GM12878 (cell line): Measurements from ENCODE around the gene DIAPH3. TPM values are rescaled to one million over a fixed set of nuclear protein-coding genes. Genes with fewer than 3 reads are reported as not detected.

Source experiments
- ATAC-seq: fragments of 200-7000 bp; cut with Tn5 transposase; 3 replicates; pipeline ENCODE4 v1.9.1; 2020; ENCODE audit warnings: mild to moderate bottlenecking, moderate library complexity
- BruUV-seq: library from RNA; stranded (reverse); fragments of 400-500 nt; replicated peaks from 2 replicates; lab custom pipeline; 2021; lab: Mats Ljungman, UMichigan
- CTCF ChIA-PET: fragments of 300-600 bp; sonication (Branson Sonifier 250); formaldehyde crosslinking; extraction: SDS; loops from one replicate; lab custom pipeline; 2021; ENCODE audit warnings: inconsistent platforms; lab: Yijun Ruan, JAX
- POLR2A ChIA-PET: fragments of 350-600 bp; formaldehyde crosslinking; extraction: SDS; loops from one replicate; lab custom pipeline; 2021; ENCODE audit warnings: inconsistent platforms; lab: Charles Lee
- RAD21 ChIA-PET: fragments of 300-600 bp; sonication (Branson Sonifier 250); formaldehyde crosslinking; loops from one replicate; lab custom pipeline; 2023; ENCODE audit warnings: antibody characterized with exemption; ENCODE audit not compliant: unreplicated experiment; lab: Charles Lee
- SMC1A ChIA-PET: fragments of 300-600 bp; sonication (Branson Sonifier 250); formaldehyde crosslinking; loops from one replicate; lab custom pipeline; 2023; ENCODE audit not compliant: unreplicated experiment, uncharacterized antibody; lab: Charles Lee
- DNase-seq: peaks from one replicate; pipeline ENCODE4 v3.0.0-alpha.2; 2011; ENCODE audit warnings: low read depth, low spot score
- FAIRE-seq: peaks from 3 replicates; lab custom pipeline; 2011; peaks lifted over from hg19 to GRCh38; lab: Jason Lieb, UNC
- H2AFZ ChIP-seq: 2 replicates; pipeline ENCODE4 v1.6.0; 2011; ENCODE audit warnings: low read depth, low read length, control low read depth; ENCODE audit not compliant: control insufficient read depth
- H3K27ac ChIP-seq: 2 replicates; pipeline ENCODE4 v1.5.1; 2011; ENCODE audit warnings: control low read depth; ENCODE audit not compliant: control insufficient read depth, insufficient read depth
- H3K27me3 ChIP-seq, 2 experiments: replicated peaks in 1 of 2; 2 replicates each; pipeline versions ENCODE4 v1.6.0 to v1.6.1; 2011; ENCODE audit warnings: low read length in 1 of 2; ENCODE audit not compliant: control insufficient read depth in 2 of 2, insufficient read depth in 2 of 2
- H3K36me3 ChIP-seq, 2 experiments: 2 replicates each; pipeline ENCODE4 v1.5.1; 2011; ENCODE audit warnings: low read length in 1 of 2; ENCODE audit not compliant: control insufficient read depth in 2 of 2, insufficient read depth in 2 of 2
- H3K4me1 ChIP-seq: 2 replicates; pipeline ENCODE4 v1.6.1; 2011; ENCODE audit warnings: mild to moderate bottlenecking, low read length, moderate library complexity, mixed read lengths; ENCODE audit not compliant: control insufficient read depth, insufficient read depth
- H3K4me2 ChIP-seq: 2 replicates; pipeline ENCODE4 v1.6.0; 2011; ENCODE audit warnings: control low read depth; ENCODE audit not compliant: control insufficient read depth, insufficient read depth
- H3K4me3 ChIP-seq: fragments of 200-600 bp; sonication (generic); 2 replicates; pipeline ENCODE4 v1.5.1; 2016
- H3K79me2 ChIP-seq: 2 replicates; pipeline ENCODE4 v1.6.0; 2011; ENCODE audit warnings: low read length; ENCODE audit not compliant: control insufficient read depth, insufficient read depth
- H3K9ac ChIP-seq: 2 replicates; pipeline ENCODE4 v1.8.0; 2011; ENCODE audit warnings: low read length, control low read depth, mixed read lengths; ENCODE audit not compliant: control insufficient read depth, insufficient read depth
- H3K9me3 ChIP-seq: replicated peaks from 3 replicates; pipeline ENCODE4 v1.5.1; 2011; ENCODE audit warnings: mild to moderate bottlenecking, low read length; ENCODE audit not compliant: control insufficient read depth, insufficient read depth
- H4K20me1 ChIP-seq: 2 replicates; pipeline ENCODE4 v1.6.0; 2011; ENCODE audit not compliant: control insufficient read depth, insufficient read depth
- CREM ChIP-seq: IDR thresholded peaks from 2 replicates; pipeline ENCODE4 v1.6.1; 2014; ENCODE audit warnings: antibody characterized with exemption, low read depth
- FOS ChIP-seq: IDR thresholded peaks from 3 replicates; pipeline ENCODE4 v1.6.1; 2011; ENCODE audit warnings: borderline replicate concordance; ENCODE audit not compliant: insufficient read length; ENCODE audit errors: extremely low read depth
- MEF2A ChIP-seq: IDR thresholded peaks from 2 replicates; pipeline ENCODE4 v1.6.1; 2011; ENCODE audit warnings: low read depth, mild to moderate bottlenecking, low read length, moderate library complexity; ENCODE audit not compliant: insufficient read depth
- MLLT1 ChIP-seq: fragments of 450-650 bp; IDR thresholded peaks from 2 replicates; pipeline ENCODE4 v1.6.1; 2016; ENCODE audit warnings: mild to moderate bottlenecking
- MTA2 ChIP-seq: fragments of 450-650 bp; IDR thresholded peaks from 2 replicates; pipeline ENCODE4 v1.6.1; 2016; ENCODE audit warnings: low read depth, mild to moderate bottlenecking, moderate library complexity
- MTA3 ChIP-seq: IDR thresholded peaks from 2 replicates; pipeline ENCODE4 v1.6.1; 2012; ENCODE audit warnings: low read length, inconsistent platforms, borderline replicate concordance
- NFXL1 ChIP-seq: fragments of 450-650 bp; IDR thresholded peaks from 2 replicates; pipeline ENCODE4 v1.6.1; 2017; ENCODE audit warnings: antibody characterized with exemption, mild to moderate bottlenecking, borderline replicate concordance
- SREBF2 ChIP-seq: IDR thresholded peaks from 2 replicates; pipeline ENCODE4 v1.6.1; 2012; ENCODE audit warnings: mild to moderate bottlenecking, low read length
- TARDBP ChIP-seq: IDR thresholded peaks from 2 replicates; pipeline ENCODE4 v1.6.1; 2016; ENCODE audit warnings: borderline replicate concordance
- TCF3 ChIP-seq: IDR thresholded peaks from 2 replicates; pipeline ENCODE4 v1.6.1; 2012; ENCODE audit warnings: low read depth, mild to moderate bottlenecking, low read length, borderline replicate concordance; ENCODE audit not compliant: insufficient read depth
- ZNF24 ChIP-seq: fragments of 450-650 bp; IDR thresholded peaks from 2 replicates; pipeline ENCODE4 v1.6.1; 2017; ENCODE audit warnings: antibody characterized with exemption, mild to moderate bottlenecking
- WGBS: methylation state at CpG from one replicate; pipeline ENCODE4 v1.1.6; 2016; ENCODE audit warnings: low lambda C conversion rate; ENCODE audit not compliant: insufficient replicate concordance, insufficient coverage; ENCODE audit errors: missing lambda C conversion rate; 5-methylcytosine and 5-hydroxymethylcytosine counted together
- in situ Hi-C: fragments of 300-500 bp; cut with MboI; formaldehyde crosslinking; loops from 9 replicates; pipeline ENCODE4 v1.14.3; 2018; ENCODE audit warnings: mixed read lengths
- intact Hi-C: fragments of 100-400 bp; cut with micrococcal nuclease; formaldehyde crosslinking; loops from one replicate; pipeline ENCODE4 v1.14.2; 2022; ENCODE audit not compliant: unreplicated experiment
- polyA plus RNA-seq, 11 experiments: library from polyadenylated mRNA; depleted of rRNA in 4 of 11; unstranded in 6 of 11; stranded (reverse) in 5 of 11; fragments of >200 nt; fragmentation: Nextera tagmentation in 4 of 11; fragmentation: Illumina TruSeq in 1 of 11; extraction: Ambion mirVana in 4 of 11; extraction: Trizol in 1 of 11; gene quantifications; 1 replicate in 1 of 11; 2 replicates in 10 of 11; pipeline versions ENCODE4 v1.2.1 to v1.2.3, GENCODE V29; 2011 to 2016; ENCODE audit warnings: inconsistent platforms in 2 of 11, missing spikeins in 2 of 11, low read depth in 1 of 11
- total RNA-seq, 4 experiments: library from RNA; depleted of rRNA in 3 of 4; stranded (reverse); fragments of >200 nt in 3 of 4; fragmentation: Illumina TruSeq in 1 of 4; extraction: Trizol in 1 of 4; gene quantifications; 2 replicates each; pipeline versions ENCODE4 v1.2.1 to v1.2.3, GENCODE V29; 2013 to 2021
- TF ChIP-seq, protein P1 (sequence below): fragments of 450-650 bp; formaldehyde crosslinking; IDR thresholded peaks from 2 replicates; pipeline ENCODE4 v1.4.0; 2020; ENCODE audit warnings: mild to moderate bottlenecking, moderate library complexity

DIAPH3 gene
- total and polyA plus RNA-seq, 10 of the 15 experiments (the other 5 are each of a cell fraction or from before 2014, with no cell fraction given), result 10.1 to 25.2 (median 15.4) TPM

- TF ChIP-seq, protein P1, sequence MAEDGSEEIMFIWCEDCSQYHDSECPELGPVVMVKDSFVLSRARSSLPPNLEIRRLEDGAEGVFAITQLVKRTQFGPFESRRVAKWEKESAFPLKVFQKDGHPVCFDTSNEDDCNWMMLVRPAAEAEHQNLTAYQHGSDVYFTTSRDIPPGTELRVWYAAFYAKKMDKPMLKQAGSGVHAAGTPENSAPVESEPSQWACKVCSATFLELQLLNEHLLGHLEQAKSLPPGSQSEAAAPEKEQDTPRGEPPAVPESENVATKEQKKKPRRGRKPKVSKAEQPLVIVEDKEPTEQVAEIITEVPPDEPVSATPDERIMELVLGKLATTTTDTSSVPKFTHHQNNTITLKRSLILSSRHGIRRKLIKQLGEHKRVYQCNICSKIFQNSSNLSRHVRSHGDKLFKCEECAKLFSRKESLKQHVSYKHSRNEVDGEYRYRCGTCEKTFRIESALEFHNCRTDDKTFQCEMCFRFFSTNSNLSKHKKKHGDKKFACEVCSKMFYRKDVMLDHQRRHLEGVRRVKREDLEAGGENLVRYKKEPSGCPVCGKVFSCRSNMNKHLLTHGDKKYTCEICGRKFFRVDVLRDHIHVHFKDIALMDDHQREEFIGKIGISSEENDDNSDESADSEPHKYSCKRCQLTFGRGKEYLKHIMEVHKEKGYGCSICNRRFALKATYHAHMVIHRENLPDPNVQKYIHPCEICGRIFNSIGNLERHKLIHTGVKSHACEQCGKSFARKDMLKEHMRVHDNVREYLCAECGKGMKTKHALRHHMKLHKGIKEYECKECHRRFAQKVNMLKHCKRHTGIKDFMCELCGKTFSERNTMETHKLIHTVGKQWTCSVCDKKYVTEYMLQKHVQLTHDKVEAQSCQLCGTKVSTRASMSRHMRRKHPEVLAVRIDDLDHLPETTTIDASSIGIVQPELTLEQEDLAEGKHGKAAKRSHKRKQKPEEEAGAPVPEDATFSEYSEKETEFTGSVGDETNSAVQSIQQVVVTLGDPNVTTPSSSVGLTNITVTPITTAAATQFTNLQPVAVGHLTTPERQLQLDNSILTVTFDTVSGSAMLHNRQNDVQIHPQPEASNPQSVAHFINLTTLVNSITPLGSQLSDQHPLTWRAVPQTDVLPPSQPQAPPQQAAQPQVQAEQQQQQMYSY (CRISPR knock-in tag), result no peak
- no peak for TF ChIP-seq ZNF24
Measured at GRCh38 chr13:59658738-59659330, 504.9 kb downstream of the DIAPH3 start (continued).

DNA sequence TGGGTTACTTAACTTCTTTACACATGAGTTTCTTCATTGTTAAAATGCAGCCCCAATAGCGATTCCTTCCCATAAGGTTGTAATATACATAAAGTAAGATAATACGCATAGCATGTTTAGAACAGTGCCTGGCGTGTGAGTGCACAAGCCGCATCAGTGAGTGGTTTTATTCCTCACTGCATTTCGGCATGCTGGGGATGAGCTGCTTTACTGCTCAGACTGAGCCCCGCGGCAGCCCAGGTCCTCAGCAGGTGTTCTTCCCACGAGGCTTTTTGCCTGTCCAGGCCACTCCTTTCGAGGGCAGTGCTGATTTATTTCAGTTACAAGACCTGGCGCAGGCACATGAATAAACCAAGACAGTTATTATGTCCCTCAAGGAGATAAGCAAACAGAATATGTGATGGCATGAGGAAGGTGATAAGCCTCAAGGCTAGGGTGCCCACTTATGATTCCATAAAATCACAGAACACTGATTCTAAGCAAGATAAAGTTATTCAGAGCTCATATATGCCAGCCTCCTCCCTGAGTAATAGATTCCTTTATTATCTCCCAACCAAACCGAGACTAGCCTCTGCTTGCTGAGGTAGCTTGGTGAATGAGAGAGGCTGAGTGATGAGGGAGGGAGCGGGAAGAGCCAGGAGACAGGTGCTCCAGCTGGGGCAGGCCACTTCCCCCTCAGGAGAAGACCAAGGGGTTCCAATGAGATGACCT, 505.5 kb downstream of the DIAPH3 start:
- intact Hi-C loops, result loop anchor here (10.0 kb wide), 1 partner anchor 517 kb away; no protein-coding TSS in a partner anchor
- no peak for FAIRE-seq
- no peak for TF ChIP-seq CREM
- TF ChIP-seq MTA2, result no peak
- TF ChIP-seq NFXL1, result no peak
- TF ChIP-seq MEF2A, result no peak
- TF ChIP-seq TARDBP, result no peak
- TF ChIP-seq FOS, result no peak
- no peak for TF ChIP-seq MLLT1
- no peak for TF ChIP-seq SREBF2
- TF ChIP-seq TCF3, result no peak
- no peak for TF ChIP-seq MTA3

More for the DNA sequence above, 505.5 kb downstream of the DIAPH3 start:
- ATAC-seq (no peak), DNase-seq (no peak)
- CTCF ChIA-PET, result interaction anchor here (1.1 kb wide), 1 partner anchor 266 kb away, joined by 3 read pairs; no protein-coding TSS in a partner anchor
- 63% methylated on average over 12 of the region's 12 CpGs for WGBS
- H4K20me1 ChIP-seq, result no peaks in the 10 kb centered on the region
- H3K4me1 ChIP-seq, result no peaks in the 10 kb centered on the region
- H3K4me2 ChIP-seq, result no peak overlapping the region
- in situ Hi-C loops, result no loop called here
- H3K27ac ChIP-seq, result no peak overlapping the region
- no peaks in the 10 kb centered on the region for H3K36me3 ChIP-seq
- H3K4me3 ChIP-seq, result no peak overlapping the region
- no TSS peak for BruUV-seq
- H3K27me3 ChIP-seq, result no peaks in the 10 kb centered on the region
- no peak overlapping the region for H2AFZ ChIP-seq
- SMC1A ChIA-PET, result interaction anchor here (0.9 kb wide), 1 partner anchor 8 kb away, joined by 3 read pairs; no protein-coding TSS in a partner anchor
- RAD21 ChIA-PET, result no interaction called here
- H3K79me2 ChIP-seq, result no peaks in the 10 kb centered on the region
- no peak overlapping the region for H3K9ac ChIP-seq
- POLR2A ChIA-PET, result no interaction called here
- no peaks in the 10 kb centered on the region for H3K9me3 ChIP-seq
